Suppressor macrophage treated with lipopolysaccharide for 4 hours (primary cell): ENCODE results near the gene ARL14EPL.

Experiments
- DNase-seq: peaks from one replicate; pipeline ENCODE4 v3.0.0-alpha.2; 2020

ARL14EPL gene

DNA sequence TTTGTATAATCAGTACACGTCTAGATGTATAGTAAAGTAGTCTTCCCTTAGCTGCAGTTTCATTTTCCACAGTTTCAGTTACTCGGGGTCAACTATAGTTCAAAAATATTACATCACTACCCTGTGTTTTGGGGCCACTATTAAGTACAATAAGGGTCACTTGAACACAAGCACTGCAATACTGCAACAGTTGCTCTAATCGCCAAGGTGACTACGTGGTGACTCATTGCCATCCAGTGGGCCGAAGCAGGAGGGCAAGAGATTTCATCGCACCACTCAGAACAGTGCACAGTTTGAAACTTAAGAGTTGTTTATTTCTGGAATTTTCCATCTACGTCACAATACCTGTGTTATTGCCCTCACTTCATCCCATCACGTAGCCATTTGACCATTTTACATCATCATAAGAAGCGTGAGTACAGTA is at the start of gene ARL14EPL:
Gene ARL14EPL (plus strand): TSS at position 379 of the 424 bp plus-strand sequence. CDS start 18,994 bp downstream, outside the sequence.
- peak; percentile 53 for DNase-seq

DNA sequence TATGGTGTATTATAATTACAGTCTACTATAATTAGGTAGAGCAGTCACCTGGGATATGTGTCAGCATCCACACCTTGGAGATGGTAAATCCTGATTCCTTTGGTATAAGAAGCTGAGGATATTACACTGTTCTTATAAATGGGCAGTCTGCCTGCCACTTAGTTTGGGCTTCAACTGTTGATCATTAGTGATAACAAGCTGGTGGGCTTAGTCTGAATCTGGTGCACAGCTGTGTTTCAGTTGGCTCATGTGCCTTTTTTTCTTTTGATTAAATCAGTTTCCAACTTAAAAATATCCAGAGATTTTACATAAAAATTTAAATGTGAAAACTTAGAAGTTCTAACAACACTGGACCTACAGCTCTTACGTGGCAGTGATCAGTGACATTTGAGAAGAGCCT is 48.8 kb upstream of the ARL14EPL start:
- DNase-seq, result no peak

DNA sequence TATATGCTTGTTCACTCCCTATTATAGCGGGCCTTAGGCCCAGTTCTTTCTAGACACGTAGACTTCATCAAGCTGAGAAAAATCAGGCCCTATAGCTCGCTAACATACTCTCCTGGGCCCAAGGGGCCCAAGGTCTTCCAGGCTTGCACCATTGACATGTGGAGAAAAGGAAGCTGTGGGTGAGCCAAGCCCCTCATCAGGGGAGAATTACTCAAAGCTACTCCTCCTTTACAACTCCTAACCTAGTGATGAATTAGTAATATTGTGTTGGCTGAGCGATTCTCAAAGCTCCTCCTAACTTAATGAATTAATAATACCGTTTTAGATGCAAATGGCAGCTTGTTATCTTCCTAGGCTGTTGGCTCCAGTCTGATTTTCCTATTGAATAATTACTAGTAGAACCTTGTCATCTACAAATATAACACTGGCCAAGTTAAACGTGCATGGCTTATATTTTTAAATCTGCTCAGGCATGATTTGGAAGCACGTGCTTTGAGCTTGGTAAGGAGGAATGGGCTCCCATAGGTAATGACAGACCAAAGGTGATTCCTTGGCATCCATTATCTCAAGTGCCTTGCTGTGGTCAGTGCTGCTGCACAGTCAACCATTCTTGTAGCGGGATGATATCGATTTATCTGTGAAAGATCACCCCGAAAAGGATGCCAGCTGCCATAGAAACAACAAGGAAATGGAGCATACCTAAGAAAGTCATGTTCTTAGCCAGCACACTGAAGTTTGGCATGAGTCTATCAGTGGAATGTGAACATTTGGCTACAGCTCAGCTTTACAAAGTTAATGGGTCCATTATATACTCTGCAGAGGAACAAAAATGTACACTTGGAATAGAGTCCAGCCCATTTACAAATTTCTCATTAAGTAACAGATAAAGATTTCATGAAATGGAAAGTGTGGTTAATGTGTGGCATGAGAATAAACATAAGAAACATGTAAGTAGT is 46.2 kb upstream of the ARL14EPL start:
- DNase-seq, result no peak

DNA sequence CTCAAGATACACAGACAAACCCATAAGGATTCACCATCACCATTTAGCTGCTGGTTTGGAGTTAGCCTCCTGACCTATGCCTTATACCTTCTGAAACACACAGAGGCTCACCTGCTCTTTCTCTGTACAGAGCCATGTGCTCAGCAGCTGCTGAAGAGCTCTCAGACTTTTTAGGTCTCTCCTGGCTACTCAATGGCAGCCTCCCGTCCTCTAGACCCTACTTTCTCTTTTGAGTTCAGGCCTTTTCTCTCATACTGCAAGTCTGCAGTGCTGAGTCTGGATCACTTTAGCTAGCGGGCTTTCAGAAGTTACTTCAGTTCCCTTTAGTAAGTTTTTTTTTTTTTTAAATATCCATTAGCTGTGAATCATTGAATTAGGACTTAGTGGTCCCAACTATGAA is 44.3 kb upstream of the ARL14EPL start:
- no peak for DNase-seq

DNA sequence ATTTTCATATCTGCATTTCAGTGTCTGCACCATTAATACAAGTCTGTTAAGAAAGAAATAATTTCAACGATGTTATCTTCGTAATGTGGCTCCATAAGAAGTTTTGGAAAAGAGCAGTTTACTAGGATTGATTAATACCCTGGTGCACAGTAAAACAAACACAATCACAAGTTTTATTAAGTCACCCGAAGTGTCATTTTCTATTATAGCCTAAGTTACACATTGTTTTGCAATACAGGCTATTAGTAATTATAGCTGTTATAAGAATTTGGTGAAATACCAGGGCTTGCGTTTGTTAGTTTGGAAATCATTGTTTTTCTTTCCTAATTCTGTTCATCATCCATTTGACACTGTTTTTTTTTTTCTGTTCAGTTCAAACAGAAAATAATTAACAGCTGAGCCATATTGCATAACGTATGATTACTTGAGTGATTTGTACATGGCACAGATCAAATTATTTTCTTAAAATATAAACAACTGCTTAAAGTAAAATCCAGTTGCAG is 39.4 kb upstream of the ARL14EPL start:
- DNase-seq, result peak; percentile 1

DNA sequence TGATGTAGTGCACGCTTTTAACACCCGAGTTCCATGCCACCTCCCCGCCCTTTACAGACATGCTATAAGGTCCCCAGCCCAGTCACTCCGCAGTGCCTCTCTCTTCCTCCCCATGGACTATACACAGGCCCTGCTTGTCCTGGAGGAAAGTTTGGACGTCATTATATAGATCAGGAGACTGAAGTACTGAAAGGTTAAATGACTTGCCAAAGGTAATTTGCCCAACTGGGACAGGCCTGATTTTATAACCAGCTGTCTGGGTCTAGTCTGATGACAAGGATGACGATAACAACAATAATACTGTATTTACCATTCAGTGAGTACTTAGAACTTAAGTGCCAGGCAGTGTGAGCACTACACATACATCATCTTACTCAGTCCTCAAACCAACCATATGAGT is 36.9 kb upstream of the ARL14EPL start:
- no peak for DNase-seq

DNA sequence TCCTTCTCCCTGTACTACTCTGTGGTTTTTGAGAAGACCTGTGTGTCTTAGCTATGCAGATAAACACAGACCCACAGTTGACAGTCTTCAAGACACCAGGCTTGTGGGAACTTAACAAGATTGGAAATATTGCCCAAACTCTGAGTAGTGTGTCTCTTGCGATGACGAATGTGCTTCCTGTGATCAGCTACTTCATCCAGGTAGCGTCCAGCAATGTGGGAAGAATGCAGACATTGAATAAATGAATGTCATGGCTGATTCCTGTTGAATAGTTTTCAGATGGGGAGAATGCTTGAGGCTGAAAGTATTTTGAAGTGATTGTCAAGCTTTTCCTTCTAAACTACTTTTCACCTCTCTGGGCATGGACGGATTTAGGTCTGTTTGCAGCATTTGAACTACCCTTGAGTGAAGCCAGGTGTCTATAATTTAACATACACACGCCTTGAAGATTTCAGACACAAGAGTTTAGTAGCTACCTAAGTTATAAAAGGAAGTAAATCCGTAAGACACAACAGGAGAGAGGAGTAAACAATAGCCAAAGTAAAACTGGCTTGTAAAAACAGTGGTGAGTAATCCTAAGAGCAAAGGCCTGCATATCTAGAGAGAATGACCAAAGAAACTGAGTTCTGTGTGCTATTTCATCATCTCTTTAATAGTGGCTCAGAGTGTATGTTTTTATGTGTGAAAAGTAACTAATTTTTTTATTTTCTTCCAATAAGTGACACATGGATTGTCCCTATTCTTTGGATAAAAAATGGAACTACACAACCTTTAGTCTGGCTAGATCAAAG is 30.0 kb upstream of the ARL14EPL start:
- no peak for DNase-seq

DNA sequence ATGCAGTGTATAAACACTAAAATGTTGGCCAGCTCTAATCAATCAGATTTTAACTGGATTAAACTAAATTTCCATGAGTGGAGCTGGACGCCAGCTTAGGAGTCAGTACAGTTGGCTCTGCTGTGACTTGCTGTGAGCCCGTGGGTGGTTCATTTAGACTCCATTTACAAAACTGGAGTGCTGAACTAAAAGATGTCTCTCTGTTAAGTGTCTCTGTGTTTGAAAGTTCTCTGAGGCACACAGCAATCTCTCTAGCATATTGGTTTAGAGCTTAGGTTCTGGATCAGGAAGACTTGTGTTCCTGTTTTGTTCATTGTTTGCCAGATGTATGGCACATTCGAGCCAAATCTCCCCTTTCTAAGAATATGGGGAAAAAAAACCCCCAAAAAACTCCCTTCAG is 28.0 kb upstream of the ARL14EPL start:
- no peak for DNase-seq

DNA sequence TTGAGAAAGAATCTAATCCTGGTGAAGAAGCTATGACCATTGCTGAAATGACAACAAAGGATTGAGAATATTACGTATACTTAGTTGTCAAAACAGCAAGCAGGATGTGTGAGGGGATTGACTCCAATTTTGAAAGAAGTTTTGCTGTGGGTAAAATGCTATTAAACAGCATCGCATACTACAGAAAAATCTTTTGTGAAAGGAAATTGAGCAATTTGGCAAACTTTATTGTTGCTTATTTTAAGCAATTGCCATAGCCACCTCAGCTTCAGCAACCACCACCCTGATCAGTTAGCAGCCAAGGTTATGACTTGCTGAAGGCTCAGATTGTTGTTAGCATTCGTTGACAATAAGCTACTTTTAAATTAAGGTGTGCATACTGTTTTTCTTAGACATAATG is 22.5 kb upstream of the ARL14EPL start:
- no peak for DNase-seq

DNA sequence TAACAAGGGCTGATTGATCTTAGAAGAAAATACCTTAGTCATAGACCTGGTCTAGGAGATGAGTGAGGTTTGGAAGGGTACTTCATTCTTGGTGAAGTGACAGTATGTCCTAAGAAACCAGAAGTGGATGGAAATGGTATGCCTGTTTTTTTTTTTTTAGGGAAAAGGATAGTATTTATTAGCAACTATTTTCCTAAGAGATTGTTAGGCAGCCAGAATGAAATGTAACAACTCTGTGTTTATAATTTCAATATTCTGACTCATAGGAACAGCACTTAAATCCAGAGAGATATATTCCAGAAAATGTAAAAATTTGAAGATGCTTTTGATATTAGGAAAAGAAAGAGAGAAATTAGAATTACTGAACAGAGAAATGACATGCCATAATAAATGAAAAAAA is 21.2 kb upstream of the ARL14EPL start:
- no peak for DNase-seq

DNA sequence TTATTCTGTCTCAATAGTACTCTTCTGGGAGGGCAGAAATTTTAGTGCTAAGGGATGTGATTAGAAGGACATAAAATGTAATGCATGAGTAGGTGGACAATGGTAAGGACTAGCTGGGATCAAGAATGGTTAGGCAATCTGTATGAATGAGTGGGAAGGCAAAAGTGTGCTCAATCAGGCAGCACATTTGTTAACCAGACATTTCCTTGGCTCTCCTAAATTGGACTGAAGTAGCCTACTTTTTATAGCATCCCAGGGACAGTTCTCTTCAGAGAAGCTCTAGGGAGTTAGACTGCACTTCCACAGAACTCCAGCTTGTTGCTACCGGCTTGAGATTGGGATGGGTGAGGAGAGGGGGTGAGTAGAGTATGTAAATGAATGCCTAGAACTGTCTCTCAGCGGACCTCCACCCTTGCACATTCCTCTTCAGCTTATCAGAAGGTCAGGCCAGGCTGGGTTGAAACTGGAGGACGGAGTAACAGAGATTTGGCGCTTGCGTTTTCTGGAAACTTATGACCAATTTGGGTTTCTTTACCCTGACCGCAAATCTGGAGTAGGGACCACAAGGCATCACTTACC is 19.0 kb upstream of the ARL14EPL start:
- DNase-seq, result no peak

DNA sequence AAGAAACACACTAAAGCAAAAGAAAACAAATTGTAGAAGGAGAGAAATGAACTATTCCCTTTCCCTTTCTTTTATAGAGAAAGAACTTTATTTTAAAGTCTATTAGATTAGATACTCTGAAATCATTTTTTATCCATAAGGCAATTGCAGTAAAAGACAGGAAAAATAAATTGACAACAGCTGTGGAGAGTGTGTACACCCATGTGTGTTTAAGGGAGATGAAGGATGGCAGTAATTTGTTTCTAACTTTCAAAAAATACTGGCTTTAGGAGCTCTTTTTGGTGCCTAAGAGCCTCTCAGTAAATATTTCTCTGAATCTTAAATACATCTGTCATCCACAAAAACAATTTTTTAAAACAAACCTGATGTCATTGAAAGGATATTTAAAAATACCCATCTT is 18.3 kb upstream of the ARL14EPL start:
- no peak for DNase-seq

DNA sequence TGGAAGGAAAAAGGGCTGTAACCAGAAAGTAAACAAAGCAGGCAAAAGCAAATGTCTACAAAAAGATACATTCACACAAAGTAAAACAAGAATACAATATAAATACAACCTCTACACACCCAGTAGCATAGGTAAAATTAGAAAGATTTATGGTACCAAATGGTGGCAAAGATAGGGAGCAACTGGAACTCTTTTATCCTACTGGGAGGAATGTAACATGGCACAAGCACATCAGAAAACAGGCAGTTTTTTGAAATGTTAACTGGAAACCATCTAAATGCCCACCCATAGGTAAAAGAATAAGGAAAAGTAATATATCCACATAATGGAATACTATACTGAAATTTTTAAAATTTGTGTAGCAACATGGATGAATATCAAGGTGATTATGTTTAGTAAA is 8.7 kb upstream of the ARL14EPL start:
- DNase-seq, result no peak

DNA sequence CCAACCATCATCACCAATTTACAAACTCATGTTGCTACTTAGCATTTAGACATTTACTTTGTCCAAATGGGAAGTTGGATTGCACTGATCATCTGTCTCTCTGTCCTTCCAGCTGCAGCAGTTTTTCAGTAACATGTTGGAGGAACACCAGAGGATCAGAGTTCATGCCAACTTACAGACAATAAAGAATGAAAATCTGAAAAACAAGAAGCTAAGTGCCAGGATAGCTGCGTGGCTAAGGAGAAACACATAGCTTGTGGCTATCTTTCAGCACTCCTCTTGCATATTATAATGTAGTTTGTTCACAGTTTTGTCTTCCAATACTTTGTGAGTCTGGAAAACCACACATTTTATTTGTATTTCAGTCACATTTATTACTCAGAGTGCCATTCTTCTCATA is 6.4 kb upstream of the ARL14EPL start:
- DNase-seq, result no peak

DNA sequence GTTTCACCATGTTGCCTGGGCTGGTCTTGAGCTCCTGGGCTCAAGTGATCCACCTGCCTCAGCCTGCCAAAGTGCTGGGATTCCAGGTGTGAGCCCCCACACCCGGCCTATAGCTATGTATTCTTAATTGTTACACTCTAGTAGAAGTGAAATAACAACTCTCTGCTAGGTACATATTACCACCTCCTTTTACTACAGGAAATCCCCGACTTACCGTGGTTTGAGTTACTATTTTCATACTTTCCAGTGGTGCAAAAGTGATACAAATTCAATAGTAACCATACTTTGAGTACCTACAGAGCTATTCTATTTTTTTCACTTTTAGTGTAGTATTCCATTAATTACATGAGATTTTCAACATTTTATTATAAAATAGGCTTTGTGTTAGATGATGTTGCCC is 719 bp downstream of the ARL14EPL start:
- DNase-seq, result no peak

DNA sequence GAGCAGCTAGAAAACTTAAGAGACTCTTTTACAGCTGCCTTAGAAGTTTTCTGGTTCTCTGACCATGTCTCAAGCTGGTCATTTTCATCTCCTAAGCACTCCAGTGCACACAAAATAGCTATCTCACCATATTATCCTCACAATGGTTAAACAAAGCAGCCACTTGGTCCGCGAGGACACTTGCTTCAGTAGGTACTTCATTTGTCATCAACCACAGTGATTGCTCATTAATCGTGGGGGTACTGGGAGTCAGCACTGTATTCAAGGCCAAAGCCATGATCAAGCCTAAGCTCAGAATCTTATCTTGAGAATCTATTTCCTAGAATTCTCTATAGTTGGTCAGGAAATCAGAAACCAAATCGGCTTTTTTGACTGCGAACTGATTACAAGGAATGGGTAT is 2.9 kb downstream of the ARL14EPL start:
- DNase-seq, result no peak

DNA sequence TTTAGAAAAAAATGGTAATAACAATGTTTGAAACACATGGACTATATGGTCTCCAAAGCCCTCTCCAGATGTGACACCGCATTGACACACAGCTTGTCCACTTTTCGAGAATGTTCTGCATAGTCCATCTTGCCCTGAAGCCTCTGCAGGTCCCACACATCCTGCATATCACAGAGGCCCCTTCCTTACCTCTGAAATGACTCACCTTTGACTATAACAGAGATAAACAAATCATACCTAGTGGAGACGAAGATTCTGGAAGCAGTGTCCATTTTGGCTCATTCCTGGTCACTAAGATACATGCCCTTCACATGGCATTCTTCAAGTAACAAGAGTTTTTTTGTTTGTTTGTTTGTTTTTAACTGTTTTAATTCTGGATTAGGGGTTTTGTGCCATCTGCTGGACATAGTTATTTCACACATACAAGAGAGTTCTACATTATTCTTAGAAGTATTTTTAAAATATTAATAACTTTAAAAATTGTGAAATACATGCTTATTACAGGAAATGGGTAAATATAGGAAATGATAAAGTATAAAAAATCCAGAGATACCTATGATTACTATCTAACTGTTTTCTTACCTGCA is 5.1 kb downstream of the ARL14EPL start:
- DNase-seq, result no peak

DNA sequence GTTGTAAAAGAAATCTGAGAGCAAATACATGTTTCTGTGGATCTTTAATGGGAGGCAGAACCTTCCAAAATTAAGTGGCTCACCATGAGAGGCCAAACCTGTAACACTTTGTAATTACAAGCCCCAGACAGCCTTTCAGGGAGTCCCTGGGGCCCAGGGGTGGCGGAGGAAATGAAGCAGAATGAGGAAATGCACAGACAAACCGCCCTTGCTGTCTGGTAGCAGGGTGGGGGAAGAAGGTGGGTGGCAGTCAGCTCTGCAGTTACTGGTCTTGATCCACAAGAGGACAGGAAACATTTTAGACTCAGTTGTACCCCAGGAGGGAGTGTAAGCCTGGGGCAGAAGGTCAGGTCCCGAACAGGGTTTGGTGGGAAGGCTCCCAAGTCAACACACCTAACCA is 6.5 kb downstream of the ARL14EPL start:
- DNase-seq, result peak; percentile 20

DNA sequence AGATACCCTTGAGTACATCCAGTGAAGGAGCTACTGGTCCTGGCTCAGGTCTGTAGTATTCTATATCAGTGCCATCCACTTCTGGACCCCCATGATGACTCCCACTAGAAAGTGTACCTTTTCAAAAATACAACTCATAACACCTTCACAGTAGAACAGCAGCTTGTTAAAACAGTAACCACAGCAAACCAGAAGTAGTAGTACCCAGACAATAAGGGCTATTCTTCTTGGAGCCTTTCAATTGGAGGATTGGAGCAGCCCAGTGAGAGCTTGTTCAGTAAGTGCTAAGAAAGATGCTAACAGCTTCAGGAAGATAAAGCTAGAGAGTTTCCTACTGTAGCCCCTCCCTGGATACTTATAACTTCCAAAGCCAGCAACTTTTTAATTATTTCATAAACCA is 10.1 kb downstream of the ARL14EPL start:
- no peak for DNase-seq

DNA sequence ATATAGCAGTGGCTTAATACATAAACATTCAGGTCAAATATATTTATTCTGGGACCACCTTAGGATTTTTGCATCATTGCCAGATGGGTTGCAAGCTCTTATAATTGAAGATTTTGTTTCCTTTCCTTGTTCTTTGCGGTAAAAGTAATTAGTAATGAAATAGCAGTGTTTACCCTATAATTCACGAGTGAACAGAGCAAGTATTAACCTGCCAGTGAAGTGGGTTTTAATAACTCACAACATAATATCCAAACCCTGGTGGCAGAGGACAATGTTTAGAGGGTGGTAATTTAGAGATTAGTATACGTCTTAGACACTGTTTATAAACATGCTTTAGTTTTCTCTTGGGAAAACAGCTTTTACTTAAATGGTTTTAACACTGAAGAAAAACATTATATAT is 11.8 kb downstream of the ARL14EPL start:
- no peak for DNase-seq

DNA sequence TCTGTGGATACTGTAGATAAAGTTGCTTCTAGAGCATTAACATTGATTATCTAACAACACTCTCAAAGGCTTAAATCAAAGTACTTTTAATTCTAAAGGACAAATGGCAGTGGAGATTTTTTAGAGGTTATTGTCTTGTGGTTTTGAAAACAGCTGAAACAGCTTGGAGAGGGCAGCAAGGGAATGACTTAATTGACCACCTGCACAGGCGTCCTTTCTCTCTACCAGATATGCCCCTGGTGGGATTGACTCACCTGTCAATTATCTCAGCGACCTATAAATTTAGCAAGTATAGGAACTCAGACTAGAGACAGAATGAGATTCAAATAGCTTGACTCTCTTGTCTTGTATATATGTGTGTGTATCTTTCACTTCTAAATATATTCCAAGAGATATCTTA is 13.5 kb downstream of the ARL14EPL start:
- DNase-seq, result no peak

DNA sequence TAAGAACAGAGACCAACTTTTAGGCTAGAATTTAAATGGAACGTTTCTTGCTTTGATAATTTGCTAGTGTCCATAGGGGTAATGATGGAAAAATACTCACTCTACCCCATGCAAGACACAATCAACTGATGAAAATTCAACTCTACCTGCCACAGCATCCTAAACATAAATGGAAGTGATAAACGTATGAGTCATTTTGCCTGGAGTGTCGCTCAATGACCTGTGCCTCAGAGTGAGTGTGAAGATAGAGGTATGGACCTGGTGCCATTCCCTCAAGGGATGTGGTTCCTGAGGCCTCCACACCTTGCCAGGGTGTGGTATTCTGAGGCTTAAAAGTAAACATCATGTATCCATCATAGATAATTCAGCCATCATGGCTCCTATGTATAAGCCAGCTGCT is 14.0 kb downstream of the ARL14EPL start:
- DNase-seq, result no peak

DNA sequence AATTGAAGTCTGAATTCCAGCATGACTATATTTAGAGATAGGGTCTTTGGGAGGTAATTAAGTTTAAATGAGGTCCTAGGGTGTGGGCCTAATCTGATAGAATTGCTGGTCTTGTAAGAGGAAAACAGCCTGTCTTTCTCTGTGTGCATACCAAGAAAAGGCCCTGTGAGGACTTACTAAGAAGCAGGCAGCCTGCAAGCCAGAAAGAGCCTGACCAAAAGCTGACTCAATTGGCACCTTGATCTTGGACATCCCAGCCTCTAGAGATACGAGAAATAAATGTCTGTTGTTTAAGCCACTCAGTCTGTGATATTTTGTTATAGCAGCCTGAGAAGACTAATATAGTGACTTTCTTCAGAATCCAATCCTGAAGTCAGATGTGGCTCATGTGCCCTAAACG is 14.6 kb downstream of the ARL14EPL start:
- no peak for DNase-seq
